Femur (tissue), 1 donor: Measurements from ENCODE around the gene C5AR2.
"Not testable (repeated sequence)": the region's sequence is repeated elsewhere in the genome, so short reads cannot be mapped to it uniquely, and the experiment has no call there.

ENCODE experiments used
- DNase-seq: peaks from one replicate; pipeline ENCODE4 v3.0.0-alpha.2; 2017

C5AR2 gene

DNA sequence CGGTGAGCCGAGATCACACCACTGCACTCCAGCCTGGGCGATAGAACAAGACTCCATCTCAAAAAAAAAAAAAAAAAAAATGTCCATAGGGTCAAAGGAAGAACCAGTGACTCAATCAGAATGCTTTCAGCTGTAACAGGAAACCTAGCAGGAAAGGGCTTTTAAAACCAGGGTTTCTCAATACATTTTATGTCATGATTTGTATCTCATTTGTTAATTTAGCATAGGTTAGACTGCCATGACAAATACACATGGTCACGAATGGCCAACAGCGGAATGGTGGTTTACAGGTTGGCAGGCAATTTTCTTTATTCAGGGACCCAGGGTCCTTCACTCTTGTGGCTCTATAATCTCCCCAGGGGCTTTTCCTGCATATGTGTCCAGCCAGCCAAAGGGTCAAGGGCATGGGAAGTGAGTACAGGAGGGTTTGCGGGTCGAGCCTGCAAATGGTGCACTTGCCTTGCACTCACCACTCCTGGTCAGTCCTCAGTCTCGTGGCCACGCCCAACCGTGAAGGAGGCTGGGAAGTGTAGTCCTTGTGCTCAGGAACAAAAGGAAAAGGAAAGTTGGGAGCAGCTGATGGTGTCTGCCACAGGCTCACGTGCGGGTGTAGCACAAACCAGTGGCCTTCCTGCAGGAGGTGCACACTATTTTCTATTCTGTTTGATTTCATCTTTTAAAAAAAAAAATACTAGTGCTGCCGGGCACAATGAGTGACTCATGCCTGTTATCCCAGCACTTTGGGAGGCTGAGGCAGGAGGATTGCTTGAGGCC, 32.0 kb downstream of the C5AR2 start:
- no peak for DNase-seq

GRCh38 chr19:47365455-47365854, 33.5 kb downstream of the C5AR2 start:
- DNase-seq = not testable (repeated sequence)

DNA sequence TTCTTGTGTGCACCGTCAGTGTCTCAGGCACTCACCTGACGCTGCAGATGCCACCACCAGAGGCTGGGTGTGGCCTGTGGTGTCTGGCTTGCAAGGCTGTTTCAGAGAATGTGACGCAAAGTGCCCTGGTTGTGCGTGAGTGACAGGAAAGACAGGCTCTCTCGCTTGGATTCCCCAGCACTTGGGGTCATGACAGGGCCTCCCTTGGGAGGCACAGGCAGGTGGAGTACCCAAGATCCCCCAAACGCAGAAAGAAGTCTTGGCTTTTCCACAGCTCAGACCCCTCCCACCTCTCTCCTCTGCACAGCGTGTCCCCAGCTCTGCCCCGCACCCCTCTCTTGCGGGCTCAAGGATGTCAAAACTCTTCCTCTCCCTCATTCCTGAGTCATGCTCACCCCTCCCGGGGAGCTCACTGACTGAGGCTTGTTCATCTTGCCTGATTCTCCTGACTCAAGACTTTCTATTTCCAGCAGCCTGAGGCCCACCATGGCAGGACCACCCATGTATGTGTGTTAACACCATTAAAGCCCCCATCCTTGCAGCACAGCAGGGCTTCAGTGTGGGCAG, 38.2 kb downstream of the C5AR2 start:
- DNase-seq = no peak

DNA sequence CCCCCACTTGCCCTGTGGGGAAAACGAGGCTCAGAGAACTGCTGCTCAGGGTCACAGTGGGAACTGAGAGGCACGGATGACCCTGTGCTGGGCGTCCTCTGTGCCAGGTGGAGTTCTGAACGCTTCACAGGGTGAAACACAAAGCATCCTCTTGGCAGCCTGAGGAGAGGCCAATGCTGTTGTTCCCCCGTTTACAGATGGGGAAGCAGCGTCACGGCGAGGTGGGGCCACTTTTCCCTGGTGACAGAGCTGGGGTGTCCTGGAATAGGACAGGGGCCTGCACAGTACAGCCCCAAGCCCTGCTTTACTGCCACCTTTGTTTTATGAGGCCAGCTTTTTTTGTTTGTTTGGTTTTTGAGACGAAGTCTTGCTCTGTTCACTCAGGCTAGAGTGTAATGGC, 39.3 kb downstream of the C5AR2 start:
- DNase-seq = no peak

DNA sequence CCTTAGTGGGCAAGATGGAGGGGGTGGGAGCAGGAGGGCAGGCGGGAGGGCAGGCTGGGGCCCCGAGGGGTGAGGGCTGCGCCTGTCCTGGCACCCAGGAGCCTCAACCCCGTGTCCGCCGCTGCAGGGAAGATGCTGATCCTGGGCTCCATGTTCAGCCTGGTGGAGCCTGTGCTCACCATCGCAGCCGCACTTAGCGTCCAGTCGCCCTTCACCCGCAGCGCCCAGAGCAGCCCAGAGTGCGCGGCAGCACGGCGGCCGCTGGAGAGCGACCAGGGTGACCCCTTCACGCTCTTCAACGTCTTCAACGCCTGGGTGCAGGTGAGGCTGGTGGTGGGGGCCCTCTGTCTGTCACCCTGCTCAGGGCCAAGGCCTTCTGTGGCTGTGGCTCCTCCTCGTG, 40.6 kb downstream of the C5AR2 start:
- no peak for DNase-seq

- no peak for DNase-seq
Measured at GRCh38 chr19:47373246-47374240, 41.6 kb downstream of the C5AR2 start.

GRCh38 chr19:47374876-47375693, 43.1 kb downstream of the C5AR2 start:
- no peak for DNase-seq

DNA sequence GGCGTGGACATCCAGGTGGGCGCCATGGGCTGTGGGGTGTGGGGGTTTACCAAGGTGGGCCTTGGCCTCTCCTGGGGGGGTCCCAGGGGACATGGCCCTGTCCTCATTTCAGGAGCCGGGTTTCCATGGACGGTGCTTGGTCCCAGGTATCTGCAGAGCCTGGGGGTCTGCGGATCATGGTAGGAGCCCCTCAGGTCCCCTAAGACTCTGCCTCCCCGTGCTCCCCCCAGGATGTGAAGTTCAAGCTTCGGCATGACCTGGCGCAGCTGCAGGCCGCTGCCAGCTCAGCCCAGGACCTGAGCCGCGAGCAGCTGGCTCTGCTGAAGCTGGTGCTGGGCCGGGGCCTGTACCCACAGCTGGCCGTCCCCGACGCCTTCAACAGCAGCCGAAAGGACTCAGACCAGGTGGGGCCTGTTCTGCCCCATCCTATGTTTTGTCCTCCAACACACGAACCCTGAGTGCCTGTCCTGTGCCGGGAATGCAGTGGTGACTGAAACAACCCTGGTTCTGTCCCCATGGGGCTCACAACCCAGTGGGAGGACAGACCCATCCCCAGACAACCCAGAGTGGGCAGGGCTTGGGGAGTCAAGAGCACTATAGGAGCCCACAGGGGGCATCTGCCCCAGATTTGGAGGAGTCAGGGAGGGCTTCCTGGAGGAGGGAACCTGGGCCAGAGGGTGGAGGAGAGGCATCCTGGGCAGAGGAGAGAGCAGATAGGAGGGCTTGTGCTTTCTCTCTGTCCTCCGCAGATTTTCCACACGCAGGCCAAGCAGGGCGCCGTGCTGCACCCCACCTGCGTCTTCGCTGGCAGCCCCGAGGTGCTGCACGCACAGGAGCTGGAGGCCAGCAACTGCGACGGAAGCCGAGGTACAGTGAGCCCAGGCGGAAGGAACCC, 44.0 kb downstream of the C5AR2 start:
- no peak for DNase-seq

GRCh38 chr19:47376589-47377144, 44.7 kb downstream of the C5AR2 start:
- DNase-seq = no peak

DNA sequence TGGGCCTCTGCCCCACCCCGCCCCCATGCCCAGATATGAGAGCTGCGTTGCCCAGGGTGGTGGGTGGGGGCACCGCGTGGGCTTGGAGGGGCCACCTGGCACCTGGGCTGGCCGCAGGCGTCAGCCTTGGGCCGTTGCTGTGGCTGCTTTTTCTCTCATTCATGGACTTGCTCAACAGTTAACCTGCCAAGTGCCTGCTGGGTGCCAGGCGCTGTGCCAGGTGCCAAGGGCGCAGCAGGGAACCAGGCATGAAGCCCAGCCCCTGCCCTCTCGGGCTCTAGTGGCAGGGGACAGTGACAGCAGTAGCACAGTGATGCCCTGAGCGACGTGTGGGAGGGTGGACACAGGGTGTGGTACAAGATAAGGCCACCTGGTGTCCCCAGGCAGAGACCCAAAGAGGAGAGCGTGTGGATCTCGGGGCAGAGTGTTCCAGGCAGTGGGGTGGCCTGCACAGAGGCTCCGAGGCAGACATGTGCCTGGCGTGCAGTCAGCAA, 45.3 kb downstream of the C5AR2 start:
- DNase-seq = no peak

DNA sequence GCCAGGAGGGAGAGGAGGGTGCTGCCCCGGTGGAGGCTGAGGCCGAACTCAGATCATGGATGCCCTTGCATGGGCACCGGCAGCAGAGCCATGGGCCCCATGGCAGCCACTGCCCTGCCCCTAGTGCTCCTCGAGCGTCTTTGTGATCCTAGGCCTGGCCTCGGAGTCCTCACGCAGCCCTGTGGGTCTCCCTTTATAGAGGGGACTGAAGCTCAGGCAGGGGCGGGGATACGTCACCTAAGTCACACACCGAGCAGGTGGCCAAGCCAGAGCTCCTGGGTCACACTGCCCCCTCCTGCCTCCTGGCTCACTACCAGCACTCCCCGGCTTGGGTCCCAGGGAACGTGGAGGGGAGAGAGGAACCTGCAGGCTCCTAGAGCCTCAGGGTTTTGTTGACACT, 45.8 kb downstream of the C5AR2 start:
- DNase-seq = no peak

DNA sequence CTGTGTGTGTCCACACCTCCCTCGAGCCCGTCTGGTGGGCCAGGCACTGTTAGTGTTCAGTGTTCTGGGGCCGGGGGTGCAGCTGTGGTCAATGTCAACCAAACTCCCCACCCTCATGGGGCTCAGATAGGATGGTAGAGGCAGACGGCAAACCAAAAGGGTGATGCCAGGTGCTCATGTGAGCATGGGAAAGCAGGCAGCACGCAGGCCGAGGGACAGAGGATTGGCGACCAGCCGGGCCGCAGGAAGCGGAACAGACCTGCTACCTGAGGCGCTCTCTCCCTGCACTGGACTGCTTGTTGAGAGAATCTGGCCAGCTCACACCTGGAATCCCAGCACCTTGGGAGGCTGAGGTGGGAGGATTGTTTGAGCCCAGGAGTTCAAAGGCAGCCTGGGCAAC, 46.3 kb downstream of the C5AR2 start:
- DNase-seq = no peak

DNA sequence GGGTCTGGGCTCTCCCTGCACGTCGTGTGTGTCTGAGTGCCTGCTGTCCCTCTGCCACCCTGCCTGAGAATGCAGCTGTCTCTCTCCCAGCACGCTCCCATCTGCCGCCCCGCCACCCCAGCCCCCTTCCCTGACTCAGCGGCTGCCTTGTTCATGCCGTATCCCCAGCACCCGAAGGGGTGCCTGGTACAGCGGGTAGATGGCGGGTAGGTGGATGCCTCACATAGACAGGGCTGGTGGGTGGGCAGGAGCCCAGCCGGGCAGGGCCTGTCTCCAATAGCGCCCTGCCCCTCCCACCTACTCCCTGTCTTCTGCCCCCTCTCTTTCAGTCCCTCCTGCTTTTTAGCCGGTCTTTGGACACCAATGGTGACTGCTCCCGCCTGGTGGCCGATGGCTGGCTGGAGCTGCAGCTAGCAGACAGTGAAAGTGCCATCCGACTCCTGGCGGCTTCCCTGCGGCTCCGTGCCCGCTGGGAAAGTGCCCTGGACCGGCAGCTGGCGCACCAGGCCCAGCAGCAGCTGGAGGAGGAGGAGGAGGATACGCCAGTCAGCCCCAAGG, 47.5 kb downstream of the C5AR2 start:
- no peak for DNase-seq

DNA sequence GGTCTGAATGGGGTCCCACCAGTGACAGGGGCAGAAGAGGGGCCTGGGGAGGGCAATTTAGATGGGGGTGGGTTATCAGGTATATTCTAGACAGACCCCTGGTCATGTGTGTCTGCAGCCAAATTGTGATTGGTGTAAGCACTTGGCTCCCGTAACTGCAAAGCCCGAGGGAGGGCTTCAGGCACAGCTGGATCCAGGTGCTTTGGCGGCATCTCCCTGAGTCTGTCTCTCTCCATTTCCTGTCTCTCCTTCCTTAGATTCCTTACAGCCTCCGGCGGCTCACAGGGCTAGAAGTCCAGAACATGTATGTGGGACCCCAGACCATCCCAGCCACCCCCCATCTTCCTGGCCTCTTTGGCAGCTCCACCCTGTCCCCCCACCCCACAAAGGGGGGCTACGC, 48.6 kb downstream of the C5AR2 start:
- no peak for DNase-seq

DNA sequence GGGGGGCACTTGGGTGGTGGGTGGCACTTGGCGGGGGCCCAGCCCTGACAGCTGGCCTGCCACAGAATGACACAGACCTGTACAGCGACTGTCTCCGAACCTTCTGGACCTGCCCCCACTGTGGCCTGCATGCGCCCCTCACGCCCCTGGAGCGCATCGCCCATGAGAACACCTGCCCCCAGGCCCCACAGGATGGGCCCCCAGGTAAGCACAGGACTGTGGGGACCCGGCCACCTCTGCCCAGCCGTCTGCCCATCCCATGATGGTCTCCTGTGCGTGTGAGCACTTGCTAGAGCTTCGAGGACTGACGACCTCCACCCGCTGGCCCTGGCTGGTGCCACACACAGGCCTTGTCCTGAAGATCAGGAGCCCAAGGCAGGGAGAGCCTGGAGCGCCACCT, 49.1 kb downstream of the C5AR2 start:
- DNase-seq = no peak

DNA sequence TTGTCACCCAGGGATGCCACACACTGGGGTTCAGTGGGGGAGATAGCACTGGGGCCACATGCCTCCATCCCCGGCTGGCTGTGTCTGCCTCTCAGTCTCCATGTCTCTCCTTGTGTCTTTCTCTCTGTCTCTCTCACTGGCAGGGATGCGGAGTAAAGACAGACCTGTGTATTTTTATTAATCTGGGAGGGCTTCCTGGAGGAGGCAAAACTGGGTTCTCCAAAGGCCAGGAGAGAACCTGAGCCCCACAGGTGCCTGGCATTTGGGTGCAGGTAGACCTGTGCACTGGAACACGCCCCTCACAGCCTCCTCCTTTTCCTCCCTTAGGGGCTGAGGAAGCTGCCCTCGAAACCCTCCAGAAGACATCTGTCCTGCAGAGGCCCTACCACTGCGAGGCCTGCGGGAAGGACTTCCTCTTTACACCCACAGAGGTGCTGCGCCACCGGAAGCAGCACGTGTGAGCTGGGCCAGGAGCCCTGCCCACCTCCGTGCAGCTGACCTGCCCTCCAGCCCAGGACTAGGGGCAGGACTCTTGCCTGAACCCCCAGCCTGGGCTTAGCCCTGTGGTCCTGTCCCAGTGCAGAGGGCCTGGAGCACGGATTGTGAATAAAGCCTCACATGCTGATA, 49.8 kb downstream of the C5AR2 start:
- DNase-seq = peak; percentile 48

DNA sequence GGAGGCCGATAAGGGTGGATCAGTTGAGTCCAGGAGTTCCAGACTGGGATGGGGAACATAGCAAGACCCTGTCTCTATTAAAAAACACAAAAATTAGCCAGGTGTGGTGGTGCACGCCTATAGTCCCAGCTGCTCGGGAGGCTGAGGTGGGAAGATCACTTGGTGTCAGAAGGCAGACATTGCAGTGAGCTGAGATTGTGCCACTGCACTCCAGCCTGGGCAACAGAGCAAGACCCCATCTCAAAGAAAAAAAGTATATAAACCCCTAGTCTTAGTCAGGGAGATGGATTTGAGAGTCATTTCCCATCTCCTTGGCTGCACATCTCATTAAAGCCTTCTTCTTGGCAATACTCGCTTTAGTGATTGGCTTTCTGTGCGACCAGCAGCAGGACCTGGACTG, 51.9 kb downstream of the C5AR2 start:
- DNase-seq = not testable (repeated sequence)

DNA sequence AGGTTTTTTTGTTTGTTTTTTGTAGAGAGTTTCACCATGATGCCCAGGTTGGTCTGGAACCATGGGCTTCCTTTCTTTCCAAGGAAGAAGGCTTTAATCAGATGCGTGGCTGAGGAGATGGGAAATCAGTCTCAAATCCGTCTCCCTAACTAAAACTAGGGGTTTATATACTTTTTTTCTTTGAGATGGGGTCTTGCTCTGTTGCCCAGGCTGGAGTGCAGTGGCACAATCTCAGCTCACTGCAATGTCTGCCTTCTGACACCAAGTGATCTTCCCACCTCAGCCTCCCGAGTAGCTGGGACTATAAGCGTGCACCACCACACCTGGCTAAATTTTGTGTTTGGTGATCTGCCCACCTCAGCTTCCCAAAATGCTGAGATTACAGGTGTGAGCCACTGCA, 52.6 kb downstream of the C5AR2 start:
- DNase-seq = not testable (repeated sequence)

GRCh38 chr19:47386582-47386981, 54.6 kb downstream of the C5AR2 start:
- not testable (repeated sequence) for DNase-seq

DNA sequence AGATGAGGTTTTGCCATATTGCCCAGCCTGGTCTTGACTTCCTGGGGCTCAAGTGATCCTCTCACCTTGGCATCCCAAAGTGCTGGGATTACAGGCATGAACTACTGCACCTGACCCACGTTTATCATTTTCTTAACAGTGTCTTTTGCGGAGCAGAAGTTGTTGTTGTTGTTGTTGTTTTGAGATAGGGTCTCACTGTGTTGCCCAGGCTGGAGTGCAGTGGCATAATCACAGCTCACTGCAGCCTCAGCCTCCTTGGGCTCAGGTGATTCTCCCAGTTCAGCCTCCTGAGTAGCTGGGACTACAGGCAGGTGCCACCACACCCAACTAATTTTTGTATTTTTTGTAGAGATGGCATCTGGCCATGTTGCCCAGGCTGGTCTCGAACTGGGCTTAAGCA, 55.6 kb downstream of the C5AR2 start:
- DNase-seq = not testable (repeated sequence)
